Stomach (tissue), 4 donors: ENCODE measurements around the gene CLEC10A.

Experiments used
- POLR2A ChIP-seq, 4 donors: fragments of 450-650 bp; IDR thresholded peaks; one replicate each; pipeline ENCODE4 v1.6.1; 2016; ENCODE audit warnings: antibody characterized with exemption in 4 of 4, control low read depth in 2 of 4, mild to moderate bottlenecking in 1 of 4, moderate library complexity in 1 of 4
- TF ChIP-seq, protein P1 (sequence below), 7 experiments: fragments of 450-650 bp in 4 of 7; fragments of 200-600 bp in 3 of 7; sonication (generic) in 3 of 7; IDR thresholded peaks; one replicate each; pipeline ENCODE4 v1.5.1; 2016 to 2019; ENCODE audit warnings: antibody characterized with exemption in 7 of 7, control low read depth in 2 of 7, mild to moderate bottlenecking in 1 of 7

DNA sequence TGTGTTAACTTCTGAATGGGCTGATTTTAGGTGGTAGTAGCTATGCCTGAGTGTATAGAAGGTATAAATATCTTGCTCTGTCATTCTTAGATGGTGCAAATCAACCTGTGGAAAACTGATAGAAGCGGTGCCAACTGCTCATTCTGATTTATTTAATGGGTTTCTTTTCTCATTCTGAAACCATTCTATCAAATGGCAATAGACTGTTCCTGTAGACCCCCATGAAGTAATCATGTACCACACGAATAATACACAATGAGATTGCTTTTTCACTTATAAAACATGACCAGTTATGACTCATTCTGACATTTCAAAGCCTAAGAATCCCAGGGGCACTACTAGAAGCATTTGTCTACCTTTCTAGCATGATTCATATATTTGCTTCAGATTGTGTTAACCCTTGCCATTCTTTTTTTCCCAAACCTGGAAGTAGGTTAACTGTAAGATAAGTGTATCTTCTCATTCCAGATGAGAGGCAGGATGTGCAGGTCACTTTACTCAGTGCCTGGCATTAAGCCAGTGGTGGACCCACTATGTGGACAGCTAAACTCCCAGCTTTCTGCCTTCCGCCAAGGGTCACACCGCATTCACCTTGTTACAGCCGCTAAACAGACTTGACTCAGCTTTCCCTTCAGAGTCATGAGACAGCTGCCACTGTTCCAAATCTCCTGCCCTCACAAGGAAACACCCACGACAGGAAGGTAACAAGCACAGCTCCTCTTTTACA lies 19.7 kb downstream of the CLEC10A start:
- no peak for TF ChIP-seq POLR2A (IDR thresholded peaks at IDR 0.05)
- TF ChIP-seq, protein P1, sequence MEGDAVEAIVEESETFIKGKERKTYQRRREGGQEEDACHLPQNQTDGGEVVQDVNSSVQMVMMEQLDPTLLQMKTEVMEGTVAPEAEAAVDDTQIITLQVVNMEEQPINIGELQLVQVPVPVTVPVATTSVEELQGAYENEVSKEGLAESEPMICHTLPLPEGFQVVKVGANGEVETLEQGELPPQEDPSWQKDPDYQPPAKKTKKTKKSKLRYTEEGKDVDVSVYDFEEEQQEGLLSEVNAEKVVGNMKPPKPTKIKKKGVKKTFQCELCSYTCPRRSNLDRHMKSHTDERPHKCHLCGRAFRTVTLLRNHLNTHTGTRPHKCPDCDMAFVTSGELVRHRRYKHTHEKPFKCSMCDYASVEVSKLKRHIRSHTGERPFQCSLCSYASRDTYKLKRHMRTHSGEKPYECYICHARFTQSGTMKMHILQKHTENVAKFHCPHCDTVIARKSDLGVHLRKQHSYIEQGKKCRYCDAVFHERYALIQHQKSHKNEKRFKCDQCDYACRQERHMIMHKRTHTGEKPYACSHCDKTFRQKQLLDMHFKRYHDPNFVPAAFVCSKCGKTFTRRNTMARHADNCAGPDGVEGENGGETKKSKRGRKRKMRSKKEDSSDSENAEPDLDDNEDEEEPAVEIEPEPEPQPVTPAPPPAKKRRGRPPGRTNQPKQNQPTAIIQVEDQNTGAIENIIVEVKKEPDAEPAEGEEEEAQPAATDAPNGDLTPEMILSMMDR (IDR thresholded peaks at IDR 0.05), result no peak
